K562 (cell line): Measurements from ENCODE around the gene SLC35B4. TPM values are rescaled to one million over a fixed set of nuclear protein-coding genes. Genes with fewer than 3 reads are reported as not detected.

ENCODE experiments used
- BACH1 ChIP-seq: fragments of 200-800 bp; sonication (Bioruptor generic); IDR thresholded peaks from 2 replicates; pipeline ENCODE4 v1.6.1; 2016; ENCODE audit warnings: missing genetic modification characterization, missing compliant biosample characterization
- BRF1 ChIP-seq: IDR thresholded peaks from 3 replicates; pipeline ENCODE4 v1.6.1; 2011; ENCODE audit warnings: borderline replicate concordance, mild to moderate bottlenecking; ENCODE audit not compliant: insufficient read length; ENCODE audit errors: extremely low read depth
- CBX3 ChIP-seq, 2 experiments: IDR thresholded peaks; 1 replicate in 1 of 2; 2 replicates in 1 of 2; pipeline ENCODE4 v1.6.1; 2012; ENCODE audit warnings: inconsistent platforms in 2 of 2, low read length in 2 of 2, borderline replicate concordance in 1 of 2, control low read depth in 1 of 2
- COPS2 ChIP-seq: fragments of 450-650 bp; conservative IDR thresholded peaks from 2 replicates; pipeline ENCODE4 v1.6.1; 2016; ENCODE audit warnings: mild to moderate bottlenecking, moderate library complexity
- FIP1L1 ChIP-seq: fragments of 200-400 bp; formaldehyde crosslinking; IDR thresholded peaks from 2 replicates; pipeline ENCODE4 v1.6.1; 2018; ENCODE audit warnings: mild to moderate bottlenecking, low read depth, low read length; ENCODE audit not compliant: poor library complexity, severe bottlenecking
- HNRNPUL1 ChIP-seq: fragments of 200-400 bp; formaldehyde crosslinking; IDR thresholded peaks from 2 replicates; pipeline ENCODE4 v1.6.1; 2017; ENCODE audit warnings: low read length
- IFI16 ChIP-seq: fragments of 250-450 bp; sonication (Bioruptor Pico); IDR thresholded peaks from 2 replicates; pipeline ENCODE4 v2.1.2; 2022; ENCODE audit warnings: mild to moderate bottlenecking, inconsistent platforms
- KHSRP ChIP-seq: fragments of 450-650 bp; IDR thresholded peaks from 2 replicates; pipeline ENCODE4 v1.6.1; 2017
- MCM5 ChIP-seq: fragments of 450-650 bp; IDR thresholded peaks from 2 replicates; pipeline ENCODE4 v1.6.1; 2016; ENCODE audit warnings: low read depth
- MTF1 ChIP-seq: fragments of 250-450 bp; sonication (Bioruptor Pico); IDR thresholded peaks from 2 replicates; pipeline ENCODE4 v1.9.0; 2021; ENCODE audit warnings: moderate library complexity, mild to moderate bottlenecking, inconsistent platforms, borderline replicate concordance
- NFATC3 ChIP-seq: fragments of 450-650 bp; IDR thresholded peaks from 2 replicates; pipeline ENCODE4 v1.6.1; 2017; ENCODE audit warnings: mild to moderate bottlenecking
- NR3C1 ChIP-seq: sonication (generic); formaldehyde crosslinking; IDR thresholded peaks from 2 replicates; pipeline ENCODE4 v1.8.1; 2022; ENCODE audit warnings: missing genetic modification reagents
- NR4A1 ChIP-seq, 2 experiments: fragments of 250-450 bp in 1 of 2; fragments of 450-650 bp in 1 of 2; sonication (Bioruptor Pico) in 1 of 2; IDR thresholded peaks; 2 replicates each; pipeline versions ENCODE4 v1.4.0 to v1.6.1; 2016 to 2020; ENCODE audit warnings: mild to moderate bottlenecking in 2 of 2, missing compliant biosample characterization in 1 of 2, missing genetic modification characterization in 1 of 2, moderate library complexity in 1 of 2
- PURB ChIP-seq: sonication (generic); formaldehyde crosslinking; IDR thresholded peaks from 2 replicates; pipeline ENCODE4 v1.9.0; 2021; ENCODE audit warnings: low read depth, mild to moderate bottlenecking, missing genetic modification reagents
- STAT5B ChIP-seq: fragments of 250-450 bp; sonication (Bioruptor Pico); IDR thresholded peaks from 2 replicates; pipeline ENCODE4 v1.8.0; 2021; ENCODE audit warnings: mild to moderate bottlenecking, inconsistent platforms
- ZFPM2 ChIP-seq: fragments of 250-450 bp; sonication (Bioruptor Pico); IDR thresholded peaks from 2 replicates; pipeline ENCODE4 v1.5.1; 2022; ENCODE audit warnings: mild to moderate bottlenecking
- ZNF124 ChIP-seq: sonication (generic); formaldehyde crosslinking; IDR thresholded peaks from 2 replicates; pipeline ENCODE4 v1.8.1; 2022; ENCODE audit warnings: missing genetic modification reagents
- ZNF436 ChIP-seq: fragments of 250-450, 450-650 bp; sonication (Bioruptor Pico); formaldehyde crosslinking; IDR thresholded peaks from 2 replicates; pipeline ENCODE4 v1.7.0; 2020; ENCODE audit warnings: mild to moderate bottlenecking
- ZNF583 ChIP-seq: fragments of 250-450 bp; sonication (Bioruptor Pico); IDR thresholded peaks from 2 replicates; pipeline ENCODE4 v1.4.0; 2020
- ZNF766 ChIP-seq: fragments of 200-800 bp; sonication (Bioruptor generic); conservative IDR thresholded peaks from 2 replicates; pipeline ENCODE4 v1.6.1; 2016; ENCODE audit warnings: missing genetic modification characterization, missing compliant biosample characterization
- polyA plus RNA-seq, 8 experiments: library from polyadenylated mRNA; depleted of rRNA in 4 of 8; stranded (reverse) in 5 of 8; unstranded in 3 of 8; fragments of >200 nt; fragmentation: Nextera tagmentation in 2 of 8; fragmentation: Illumina TruSeq in 1 of 8; extraction: Ambion mirVana in 2 of 8; extraction: Trizol in 1 of 8; gene quantifications; 2 replicates each; pipeline versions ENCODE4 v1.2.1 to v1.2.3, GENCODE V29; 2011 to 2014; ENCODE audit warnings: inconsistent platforms in 1 of 8, missing spikeins in 1 of 8
- total RNA-seq, 7 experiments: library from RNA; depleted of rRNA in 6 of 7; stranded (reverse); fragments of >200 nt in 6 of 7; fragmentation: Illumina TruSeq in 2 of 7; extraction: Trizol in 2 of 7; gene quantifications; 2 replicates each; pipeline versions ENCODE4 v1.2.1 to v1.2.3, GENCODE V29; 2011 to 2021; ENCODE audit warnings: low replicate concordance in 1 of 7
- TF ChIP-seq, protein P1 (sequence below), 2 experiments: IDR thresholded peaks; 2 replicates each; pipeline ENCODE4 v1.6.1; 2011; ENCODE audit warnings: borderline replicate concordance in 1 of 2, control low read depth in 1 of 2, low read depth in 1 of 2, low read length in 1 of 2, mild to moderate bottlenecking in 1 of 2, mixed read lengths in 1 of 2, moderate library complexity in 1 of 2; ENCODE audit not compliant: insufficient read depth in 1 of 2, insufficient read length in 1 of 2, poor library complexity in 1 of 2, severe bottlenecking in 1 of 2; ENCODE audit errors: extremely low read depth in 1 of 2
- TF ChIP-seq, protein P2 (sequence below): fragments of 450-650 bp; formaldehyde crosslinking; conservative IDR thresholded peaks from 2 replicates; pipeline ENCODE4 v1.4.0; 2022; ENCODE audit warnings: mild to moderate bottlenecking, missing genetic modification characterization
- TF ChIP-seq, protein P3 (sequence below): fragments of 250-450 bp; sonication (Bioruptor Pico); IDR thresholded peaks from 2 replicates; pipeline ENCODE4 v1.5.0; 2021; ENCODE audit warnings: mild to moderate bottlenecking, moderate library complexity

SLC35B4 gene
- total and polyA plus RNA-seq, 9 of the 15 experiments (the other 6 are each of a cell fraction or from before 2014, with no cell fraction given) = 6.1 to 34.9 (median 17.6) TPM

DNA sequence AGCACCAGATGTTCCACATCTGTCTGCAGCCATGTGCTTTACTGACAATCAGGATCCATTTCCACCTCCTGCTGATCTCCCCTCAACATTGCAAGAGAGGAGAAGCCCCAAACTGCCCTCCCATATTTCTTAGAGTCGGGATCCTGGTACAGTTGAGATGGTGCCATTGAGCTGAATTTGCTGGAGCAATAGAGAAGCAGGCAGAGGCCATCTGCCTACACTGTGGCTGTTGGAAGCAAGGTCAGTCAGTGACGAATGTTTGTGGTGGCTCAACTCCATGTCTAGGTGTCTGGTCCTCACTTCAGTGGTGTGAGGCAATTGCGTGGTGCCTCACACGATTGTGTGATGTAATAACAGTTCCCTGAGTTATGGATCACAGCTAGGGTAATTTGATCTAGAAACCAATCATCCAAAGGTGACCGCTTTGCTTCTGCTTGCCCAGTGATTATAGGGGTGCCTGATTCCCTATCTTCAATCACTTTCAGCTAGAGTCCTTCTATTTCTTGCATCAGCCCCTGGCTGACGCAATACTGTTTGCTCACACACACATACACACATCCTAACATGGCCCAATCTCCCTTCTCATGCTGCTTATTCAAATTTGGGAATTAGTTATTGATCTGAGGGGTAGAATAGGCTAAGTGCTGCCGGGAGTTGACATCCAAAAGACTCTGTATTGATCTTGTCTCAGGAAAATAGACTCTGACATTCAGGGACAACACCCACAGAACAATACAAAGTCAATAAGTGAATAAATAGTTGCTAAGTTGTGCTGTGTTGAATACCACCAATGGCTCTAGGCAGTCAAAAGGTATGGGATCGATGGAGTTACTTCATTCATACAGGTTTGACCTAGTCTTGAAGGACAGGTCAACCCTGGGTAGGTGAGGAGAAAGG, 46.1 kb upstream of the SLC35B4 start (continued):
- no peak for TF ChIP-seq NR4A1 (CRISPR knock-in tag; IDR thresholded peaks at IDR 0.05)
- peak; percentile 58 for TF ChIP-seq NR4A1 (tag; IDR thresholded peaks at IDR 0.05)
- TF ChIP-seq ZNF124 (CRISPR knock-in tag) = no peak
- no peak for TF ChIP-seq ZNF436 (CRISPR knock-in tag)
- TF ChIP-seq STAT5B (CRISPR knock-in tag) = no peak
- TF ChIP-seq, protein P1, sequence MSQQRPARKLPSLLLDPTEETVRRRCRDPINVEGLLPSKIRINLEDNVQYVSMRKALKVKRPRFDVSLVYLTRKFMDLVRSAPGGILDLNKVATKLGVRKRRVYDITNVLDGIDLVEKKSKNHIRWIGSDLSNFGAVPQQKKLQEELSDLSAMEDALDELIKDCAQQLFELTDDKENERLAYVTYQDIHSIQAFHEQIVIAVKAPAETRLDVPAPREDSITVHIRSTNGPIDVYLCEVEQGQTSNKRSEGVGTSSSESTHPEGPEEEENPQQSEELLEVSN (IDR thresholded peaks at IDR 0.05; ENCODE audit: borderline replicate concordance in 1 of 2, extremely low read depth in 1 of 2, insufficient read depth in 1 of 2, insufficient read length in 1 of 2, low read depth in 1 of 2, low read length in 1 of 2, poor library complexity in 1 of 2, severe bottlenecking in 1 of 2) = no peak
- no peak for TF ChIP-seq MTF1 (CRISPR knock-in tag)
- no peak for TF ChIP-seq NFATC3
- TF ChIP-seq BRF1 = no peak
- TF ChIP-seq MCM5 = no peak
- TF ChIP-seq IFI16 (CRISPR knock-in tag) = no peak
- no peak for TF ChIP-seq NR3C1 (CRISPR knock-in tag)
- TF ChIP-seq ZNF766 (CRISPR knock-in tag) = peak; percentile 79; the same call in 1 of the 2 replicates
- TF ChIP-seq, protein P2, sequence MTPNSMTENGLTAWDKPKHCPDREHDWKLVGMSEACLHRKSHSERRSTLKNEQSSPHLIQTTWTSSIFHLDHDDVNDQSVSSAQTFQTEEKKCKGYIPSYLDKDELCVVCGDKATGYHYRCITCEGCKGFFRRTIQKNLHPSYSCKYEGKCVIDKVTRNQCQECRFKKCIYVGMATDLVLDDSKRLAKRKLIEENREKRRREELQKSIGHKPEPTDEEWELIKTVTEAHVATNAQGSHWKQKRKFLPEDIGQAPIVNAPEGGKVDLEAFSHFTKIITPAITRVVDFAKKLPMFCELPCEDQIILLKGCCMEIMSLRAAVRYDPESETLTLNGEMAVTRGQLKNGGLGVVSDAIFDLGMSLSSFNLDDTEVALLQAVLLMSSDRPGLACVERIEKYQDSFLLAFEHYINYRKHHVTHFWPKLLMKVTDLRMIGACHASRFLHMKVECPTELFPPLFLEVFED (CRISPR knock-in tag) = no peak
- peak; percentile 35; the same call in 1 of the 2 replicates for TF ChIP-seq ZNF583 (CRISPR knock-in tag)
- TF ChIP-seq CBX3 (IDR thresholded peaks at IDR 0.05; ENCODE audit: borderline replicate concordance in 1 of 2, low read length in 2 of 2) = no peak
- no peak for TF ChIP-seq FIP1L1
- peak; percentile 64 for TF ChIP-seq BACH1
- TF ChIP-seq PURB = no peak
- TF ChIP-seq, protein P3, sequence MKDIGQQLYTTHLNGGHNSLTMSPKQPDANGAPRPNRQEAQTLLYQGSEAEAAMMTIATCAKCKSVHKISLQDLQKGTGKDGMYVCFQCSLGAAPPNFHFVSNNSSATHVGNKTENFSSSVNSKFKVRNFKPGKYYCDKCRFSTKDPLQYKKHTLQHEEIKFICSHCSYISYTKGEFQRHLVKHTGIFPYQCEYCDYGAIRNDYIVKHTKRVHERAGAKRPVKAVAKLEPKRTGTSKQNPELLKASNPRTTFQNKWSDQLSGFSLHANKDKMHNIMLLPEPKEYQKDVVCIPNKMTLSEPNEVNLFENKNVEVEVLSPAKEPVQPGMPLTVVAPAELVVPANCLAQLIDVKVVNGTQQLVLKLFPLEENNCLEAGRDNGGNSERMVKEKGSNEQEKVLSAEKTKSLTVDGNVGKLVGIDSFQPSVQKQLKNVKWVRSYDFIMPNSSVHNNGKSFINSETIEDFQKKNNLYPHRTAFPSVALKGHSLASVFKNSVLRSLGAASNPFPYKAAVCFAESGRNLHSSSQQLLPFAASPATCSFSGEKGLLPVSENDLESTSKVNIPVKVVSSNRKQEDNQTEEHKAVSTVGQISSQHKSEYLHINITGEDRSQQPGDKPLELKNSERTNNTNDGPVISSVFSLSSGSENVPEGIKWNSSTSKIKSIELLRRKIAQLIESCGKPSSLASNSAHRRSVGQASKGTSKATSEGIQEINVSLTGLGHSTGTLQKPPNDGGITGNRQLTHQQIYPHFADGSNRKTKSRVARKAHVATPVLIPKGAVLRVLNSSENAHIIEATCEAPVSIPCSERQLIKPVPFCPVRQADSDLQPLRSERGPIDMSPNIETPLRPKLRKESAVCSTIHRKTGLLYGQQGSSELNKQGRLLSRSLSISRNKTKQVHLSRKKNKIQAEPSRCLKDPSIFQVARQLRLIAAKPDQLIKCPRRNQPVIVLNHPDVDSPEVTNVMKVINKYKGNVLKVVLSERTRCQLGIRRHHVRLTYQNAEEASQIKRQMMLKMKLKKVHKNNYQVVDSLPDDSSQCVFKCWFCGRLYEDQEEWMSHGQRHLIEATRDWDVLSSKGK (CRISPR knock-in tag) = peak; percentile 61; the same call in 1 of the 2 replicates
- no peak for TF ChIP-seq KHSRP
- no peak for TF ChIP-seq ZFPM2 (CRISPR knock-in tag)
- TF ChIP-seq COPS2 = no peak
- no peak for TF ChIP-seq HNRNPUL1
